Measurements from ENCODE around the gene DNAJB7.
"Not testable (repeated sequence)": the region's sequence is repeated elsewhere in the genome, so short reads cannot be mapped to it uniquely, and the experiment has no call there.

Gene DNAJB7

GRCh38 chr22:40889116-40889515, 27.2 kb upstream of the DNAJB7 start:
- no peak overlapping the region for H3K27ac ChIP-seq
- no peak for DNase-seq (ENCODE audit: low spot score)
- TF ChIP-seq, protein P1, sequence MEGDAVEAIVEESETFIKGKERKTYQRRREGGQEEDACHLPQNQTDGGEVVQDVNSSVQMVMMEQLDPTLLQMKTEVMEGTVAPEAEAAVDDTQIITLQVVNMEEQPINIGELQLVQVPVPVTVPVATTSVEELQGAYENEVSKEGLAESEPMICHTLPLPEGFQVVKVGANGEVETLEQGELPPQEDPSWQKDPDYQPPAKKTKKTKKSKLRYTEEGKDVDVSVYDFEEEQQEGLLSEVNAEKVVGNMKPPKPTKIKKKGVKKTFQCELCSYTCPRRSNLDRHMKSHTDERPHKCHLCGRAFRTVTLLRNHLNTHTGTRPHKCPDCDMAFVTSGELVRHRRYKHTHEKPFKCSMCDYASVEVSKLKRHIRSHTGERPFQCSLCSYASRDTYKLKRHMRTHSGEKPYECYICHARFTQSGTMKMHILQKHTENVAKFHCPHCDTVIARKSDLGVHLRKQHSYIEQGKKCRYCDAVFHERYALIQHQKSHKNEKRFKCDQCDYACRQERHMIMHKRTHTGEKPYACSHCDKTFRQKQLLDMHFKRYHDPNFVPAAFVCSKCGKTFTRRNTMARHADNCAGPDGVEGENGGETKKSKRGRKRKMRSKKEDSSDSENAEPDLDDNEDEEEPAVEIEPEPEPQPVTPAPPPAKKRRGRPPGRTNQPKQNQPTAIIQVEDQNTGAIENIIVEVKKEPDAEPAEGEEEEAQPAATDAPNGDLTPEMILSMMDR (conservative IDR thresholded peaks at IDR 0.05; ENCODE audit: low read depth): no peak
- POLR2A ChIA-PET (ENCODE audit: low non-redundant PET): no interaction called here
- CTCF ChIA-PET: interaction anchor here (1.1 kb wide), 1 partner anchor 11 kb away, joined by 4 read pairs; no protein-coding TSS in a partner anchor

DNA sequence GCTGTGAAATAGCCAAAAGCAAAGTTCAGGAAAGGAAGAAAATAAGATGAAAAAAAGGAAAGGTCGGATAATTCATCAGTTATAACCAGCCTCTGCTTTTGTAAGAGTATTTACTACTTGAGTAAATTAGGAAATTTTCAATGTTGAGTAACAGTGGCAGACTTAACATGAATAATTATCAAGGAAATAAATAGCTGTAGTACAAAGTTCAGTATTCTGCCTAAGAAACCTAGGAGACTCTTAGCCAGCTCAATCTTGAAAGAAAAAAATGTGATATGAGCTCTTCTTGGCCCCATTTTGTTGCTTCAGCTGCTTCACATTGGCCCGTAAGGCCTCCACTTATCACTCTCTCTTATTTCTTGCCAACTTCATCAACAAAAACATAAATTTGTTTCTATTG, 17.0 kb upstream of the DNAJB7 start:
- CTCF ChIA-PET: no interaction called here
- TF ChIP-seq, protein P1 (conservative IDR thresholded peaks at IDR 0.05; ENCODE audit: low read depth): no peak
- H3K27ac ChIP-seq: no peak overlapping the region
- POLR2A ChIA-PET (ENCODE audit: low non-redundant PET): no interaction called here
- no peak for DNase-seq (ENCODE audit: low spot score)

DNA sequence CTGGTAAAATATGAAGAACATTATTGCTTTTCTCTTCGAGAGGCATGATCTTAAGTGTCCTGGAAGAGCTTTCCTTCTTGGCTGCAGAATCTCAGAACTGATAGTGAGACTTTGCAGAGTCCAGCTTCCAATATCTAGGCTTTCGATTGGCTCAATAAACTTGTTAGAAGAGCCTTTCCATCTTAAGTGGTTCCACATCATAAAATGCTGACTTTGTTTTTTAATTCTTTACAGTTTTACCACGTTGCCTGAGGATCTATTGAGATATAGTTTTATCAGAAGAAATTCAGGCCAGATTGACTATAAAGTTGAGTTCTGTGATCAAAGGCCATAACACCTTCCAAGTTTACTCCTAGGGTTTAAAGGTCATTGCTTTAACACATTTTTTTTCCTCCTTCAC, 15.6 kb upstream of the DNAJB7 start:
- TF ChIP-seq, protein P1 (conservative IDR thresholded peaks at IDR 0.05; ENCODE audit: low read depth): no peak
- POLR2A ChIA-PET (ENCODE audit: low non-redundant PET): no interaction called here
- DNase-seq (ENCODE audit: low spot score): no peak
- CTCF ChIA-PET: interaction anchor here (0.6 to 0.7 kb wide), 2 partner anchors 59 to 161 kb away, joined by 3 read pairs; no protein-coding TSS in a partner anchor
- H3K27ac ChIP-seq: no peak overlapping the region

- POLR2A ChIA-PET (ENCODE audit: low non-redundant PET): no interaction called here
- TF ChIP-seq, protein P1 (conservative IDR thresholded peaks at IDR 0.05; ENCODE audit: low read depth): no peak
- DNase-seq (ENCODE audit: low spot score): no peak
- H3K27ac ChIP-seq: no peak overlapping the region
- CTCF ChIA-PET: interaction anchor here (0.6 kb wide), 1 partner anchor 59 kb away, joined by 3 read pairs; no protein-coding TSS in a partner anchor
These were observed 15.0 kb upstream of the DNAJB7 start for GRCh38 chr22:40876907-40877306.

DNA sequence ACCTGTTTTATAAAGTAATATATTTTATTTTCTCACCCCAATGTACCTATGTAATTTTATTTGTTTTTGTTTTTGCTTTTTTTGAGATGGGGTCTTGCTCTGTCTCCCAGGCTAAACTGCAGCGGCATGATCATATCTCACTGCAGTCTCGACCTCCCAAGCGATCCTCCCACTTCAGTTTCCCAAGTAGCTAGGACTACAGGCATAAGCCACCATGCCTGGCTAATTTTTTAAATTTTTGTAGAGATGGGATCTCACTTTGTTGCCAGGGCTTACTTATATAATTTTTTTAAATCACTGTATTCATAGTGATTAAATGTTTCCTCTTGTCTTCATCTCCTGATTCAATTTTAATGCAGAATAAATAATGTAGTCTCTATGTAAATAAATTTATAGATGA, 13.2 kb upstream of the DNAJB7 start:
- POLR2A ChIA-PET (ENCODE audit: low non-redundant PET): no interaction called here
- TF ChIP-seq, protein P1 (conservative IDR thresholded peaks at IDR 0.05; ENCODE audit: low read depth): no peak
- no peak for DNase-seq (ENCODE audit: low spot score)
- CTCF ChIA-PET: no interaction called here
- no peak overlapping the region for H3K27ac ChIP-seq

- no peak overlapping the region for H3K27ac ChIP-seq
- ChIA-PET POLR2A (ENCODE audit: low non-redundant PET) (no interaction called here), CTCF (no interaction called here)
- TF ChIP-seq, protein P1 (conservative IDR thresholded peaks at IDR 0.05; ENCODE audit: low read depth): no peak
- no peak for DNase-seq (ENCODE audit: low spot score)
These were observed 12.1 kb upstream of the DNAJB7 start for GRCh38 chr22:40874016-40874415.

DNA sequence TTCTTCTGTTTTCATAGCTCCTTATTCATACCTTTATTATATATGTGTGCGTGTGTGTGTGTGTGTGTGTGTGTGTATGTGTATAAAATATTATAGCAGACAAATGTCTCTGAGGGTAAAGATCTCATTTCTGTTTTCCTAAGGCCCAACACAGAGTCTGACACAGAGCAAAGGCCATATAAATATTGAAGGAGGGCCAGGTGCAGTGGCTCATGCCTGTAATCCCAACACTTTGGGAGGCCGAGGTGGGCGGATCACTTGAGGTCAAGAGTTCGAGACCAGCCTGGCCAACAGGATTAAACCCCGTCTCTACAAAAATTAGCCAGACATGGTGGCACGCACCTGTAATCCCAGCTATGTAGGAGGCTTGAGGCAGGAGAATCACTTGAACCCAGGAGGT, 6.5 kb upstream of the DNAJB7 start:
- CTCF ChIA-PET: interaction anchor here (0.6 kb wide), 1 partner anchor 90 kb away, joined by 4 read pairs; no protein-coding TSS in a partner anchor
- H3K27ac ChIP-seq; POLR2A ChIA-PET (ENCODE audit: low non-redundant PET); DNase-seq (ENCODE audit: low spot score): not testable (repeated sequence)
